HG03457 (cell line): ENCODE measurements around the gene CD44.

ENCODE experiments used
- ATAC-seq: cut with Tn5 transposase; IDR thresholded peaks from one replicate; pipeline ENCODE4 v1.9.1; 2021; ENCODE audit warnings: moderate number of reproducible peaks; ENCODE audit not compliant: unreplicated experiment

CD44 gene

DNA sequence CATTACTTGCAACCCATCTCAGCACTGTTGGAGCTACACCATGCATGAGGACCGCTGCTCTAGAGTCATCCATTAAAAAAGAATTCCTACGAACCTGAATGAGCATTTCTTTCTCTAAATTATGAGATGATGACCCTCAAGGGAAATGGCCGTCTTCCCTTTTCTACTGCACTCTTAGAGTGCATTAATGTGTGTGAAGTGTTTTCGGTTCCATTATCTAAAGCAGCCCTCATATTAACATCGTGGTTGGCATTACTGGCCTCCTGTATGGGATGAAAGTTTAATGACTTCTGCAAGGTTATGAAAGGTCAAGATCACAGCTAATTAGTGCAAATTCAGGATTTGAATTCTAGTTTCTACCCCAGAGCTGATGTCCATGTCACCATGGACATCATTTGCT lies 16.7 kb downstream of the CD44 start:
- ATAC-seq: no peak

DNA sequence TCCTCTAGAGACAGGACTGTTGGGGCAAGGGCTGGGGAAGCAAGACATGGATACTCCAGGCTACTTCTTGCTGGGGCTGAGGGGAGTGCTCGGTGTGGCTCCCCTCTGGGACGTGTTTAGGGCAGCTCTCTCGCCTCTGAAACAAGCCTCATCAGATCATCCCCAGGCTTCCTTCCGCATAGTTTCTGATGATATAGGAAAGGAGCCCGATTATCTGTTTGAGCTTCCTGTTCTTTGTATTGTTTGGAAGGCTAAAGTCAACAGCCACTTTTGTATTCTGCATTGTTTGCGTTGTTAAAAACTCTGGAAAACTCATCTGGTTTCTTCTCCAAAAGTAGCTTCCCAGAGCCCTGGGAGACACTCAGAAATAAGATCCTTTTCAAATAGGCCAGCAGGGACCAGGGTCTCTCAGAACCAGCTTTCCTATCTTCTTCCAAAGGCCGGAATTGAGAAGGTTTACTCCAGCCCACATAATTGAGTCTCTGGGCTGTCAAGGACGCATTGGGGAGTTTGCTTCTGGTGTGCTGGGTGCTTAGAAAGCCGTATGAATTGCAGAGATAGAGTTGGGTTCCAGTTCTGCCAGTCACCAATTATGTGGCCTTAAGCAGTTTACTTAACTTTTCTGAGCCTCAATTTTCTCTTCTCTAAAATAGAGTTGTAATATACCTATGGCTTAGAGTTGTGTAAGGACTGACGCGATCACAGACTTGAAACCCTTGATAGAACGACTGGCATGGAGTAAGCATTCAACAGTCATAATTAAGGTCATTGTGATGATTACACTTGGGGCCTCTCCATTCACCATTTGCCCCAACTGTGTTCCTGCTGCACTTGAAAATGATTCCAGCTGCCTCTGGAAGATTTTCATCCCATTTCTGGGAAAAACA lies 19.1 kb downstream of the CD44 start:
- no peak for ATAC-seq

DNA sequence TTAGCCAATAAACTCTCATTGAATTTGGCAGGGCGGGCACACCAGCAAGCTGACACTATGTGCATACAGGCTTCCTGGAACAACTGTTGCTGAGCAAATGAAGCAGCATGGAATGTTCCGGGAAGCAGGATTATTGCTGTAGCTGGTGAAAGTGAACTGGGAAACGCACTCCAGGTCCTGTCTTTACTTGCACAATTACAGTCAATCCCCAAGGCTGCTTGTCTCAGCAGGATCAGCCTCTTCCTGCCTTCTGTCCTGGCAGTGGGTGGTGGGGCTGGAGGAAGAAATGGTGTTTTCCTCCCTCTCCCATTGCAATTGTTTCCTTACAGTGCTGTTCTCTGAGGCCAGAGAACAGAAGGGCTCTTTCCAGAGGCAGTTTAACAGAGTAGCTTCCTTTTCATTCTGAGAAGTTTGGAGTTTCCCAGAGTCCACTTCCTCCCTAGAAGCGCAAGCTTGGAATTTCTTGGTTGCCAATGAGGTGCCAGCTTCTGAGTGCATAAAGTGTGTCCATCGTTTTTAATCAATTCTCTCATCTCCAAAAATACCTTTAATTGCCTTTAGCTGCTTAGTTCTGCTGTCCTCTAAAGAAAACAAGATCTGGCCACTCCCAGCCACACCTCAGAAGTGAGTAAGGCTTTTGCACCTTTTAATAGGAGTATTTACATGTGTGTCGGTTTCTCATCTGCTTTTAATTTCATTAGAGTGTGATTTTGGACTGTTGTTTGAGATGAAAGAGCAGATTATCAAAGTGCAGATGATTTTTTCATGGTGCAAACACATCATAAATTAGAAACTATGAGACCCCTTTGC lies 19.9 kb downstream of the CD44 start:
- ATAC-seq: no peak

DNA sequence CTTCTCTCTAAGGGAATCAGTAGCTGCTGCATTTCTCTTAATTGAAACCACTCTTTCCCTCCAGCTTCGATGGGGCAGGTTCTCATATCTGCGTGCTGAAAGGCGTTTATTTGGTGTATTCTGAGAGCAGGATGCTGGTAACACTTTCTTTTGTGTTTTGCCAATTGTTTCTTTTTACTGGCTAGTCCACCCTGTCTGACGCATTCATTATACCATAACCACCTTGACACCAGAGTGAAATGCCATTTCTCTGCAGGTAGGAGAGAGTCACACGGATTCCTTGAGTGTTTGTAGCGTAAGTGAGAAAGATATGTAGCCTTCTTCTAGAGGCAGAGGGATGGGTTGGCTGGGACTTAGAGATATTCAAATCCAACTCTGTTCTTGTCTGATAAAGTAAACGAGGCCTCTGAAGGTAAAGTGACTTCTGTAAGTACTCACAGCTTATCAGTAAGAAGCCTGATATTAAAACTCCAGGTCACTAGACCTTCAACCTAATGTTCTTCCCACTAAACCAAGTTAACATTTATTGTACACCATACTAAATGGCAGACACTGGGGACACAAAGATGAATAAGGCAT lies 21.4 kb downstream of the CD44 start:
- ATAC-seq: no peak

DNA sequence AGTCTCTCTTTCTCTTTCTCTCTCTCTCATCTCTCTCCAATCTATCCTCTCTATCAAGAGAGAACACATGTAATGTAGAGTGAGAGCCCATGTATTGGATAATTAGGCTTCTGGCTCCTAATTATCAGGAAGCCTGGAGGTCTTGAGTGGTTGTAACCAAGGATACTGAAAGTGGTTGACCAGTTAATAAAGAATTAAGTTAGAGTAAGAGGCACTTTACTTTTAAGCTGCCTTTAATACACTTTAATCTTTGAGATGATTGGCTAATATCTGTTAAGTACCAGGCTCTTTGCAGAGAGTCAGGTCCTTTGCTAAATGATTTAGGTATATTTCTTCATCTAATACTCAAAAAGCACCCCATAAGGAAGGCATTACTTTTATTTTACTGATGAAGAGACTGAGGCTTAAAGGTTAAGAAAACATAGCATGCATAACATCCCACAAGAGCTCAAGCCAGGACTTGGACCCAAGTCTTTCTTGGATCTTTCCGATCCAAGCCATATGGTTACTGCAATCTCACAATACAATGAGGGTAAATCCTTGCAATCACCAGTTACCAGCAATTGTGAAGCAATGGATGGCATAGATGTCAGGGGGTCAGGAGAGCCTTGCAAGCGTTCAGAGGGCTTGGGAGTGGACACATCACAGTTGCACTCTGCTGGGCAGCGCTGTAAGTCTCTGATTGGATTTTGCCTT lies 22.1 kb downstream of the CD44 start:
- no peak for ATAC-seq

DNA sequence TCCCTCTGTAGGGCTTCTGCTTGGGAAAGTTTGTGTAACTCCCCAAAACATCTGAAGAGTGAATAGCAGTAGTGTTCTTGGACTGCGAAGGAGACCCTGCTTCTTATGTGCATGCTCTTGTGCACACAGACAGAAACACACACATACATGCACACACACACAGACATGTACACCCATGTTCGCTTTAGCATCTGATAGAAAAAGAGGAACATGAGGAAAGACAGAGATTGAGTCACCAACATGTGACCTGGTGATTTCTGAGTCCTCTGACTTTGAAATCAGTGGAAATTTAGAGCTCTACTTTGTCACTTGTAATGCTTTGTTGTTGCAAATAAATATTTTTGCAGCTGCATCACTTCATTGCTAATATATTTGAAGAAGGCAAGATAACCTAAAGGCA lies 23.8 kb downstream of the CD44 start:
- ATAC-seq: no peak

DNA sequence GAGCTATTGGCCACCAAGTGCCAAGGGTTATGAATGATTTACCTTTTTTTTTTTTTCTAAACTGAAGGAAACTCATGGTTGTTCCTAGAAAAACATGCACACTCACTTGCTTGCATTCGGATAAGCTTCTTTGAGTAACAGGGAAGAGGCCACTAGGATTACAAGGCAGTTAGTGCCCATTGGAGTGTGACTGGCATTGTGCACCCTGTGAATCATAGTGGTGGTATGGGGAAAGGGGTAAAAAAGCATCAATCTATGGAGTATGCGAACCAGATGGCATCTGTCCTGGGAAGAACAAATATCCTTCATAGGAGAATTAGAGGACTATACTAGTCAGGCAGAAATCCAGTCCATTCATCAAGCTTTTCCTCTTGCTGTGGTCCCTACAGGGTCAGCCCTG lies 24.2 kb downstream of the CD44 start:
- ATAC-seq: no peak

DNA sequence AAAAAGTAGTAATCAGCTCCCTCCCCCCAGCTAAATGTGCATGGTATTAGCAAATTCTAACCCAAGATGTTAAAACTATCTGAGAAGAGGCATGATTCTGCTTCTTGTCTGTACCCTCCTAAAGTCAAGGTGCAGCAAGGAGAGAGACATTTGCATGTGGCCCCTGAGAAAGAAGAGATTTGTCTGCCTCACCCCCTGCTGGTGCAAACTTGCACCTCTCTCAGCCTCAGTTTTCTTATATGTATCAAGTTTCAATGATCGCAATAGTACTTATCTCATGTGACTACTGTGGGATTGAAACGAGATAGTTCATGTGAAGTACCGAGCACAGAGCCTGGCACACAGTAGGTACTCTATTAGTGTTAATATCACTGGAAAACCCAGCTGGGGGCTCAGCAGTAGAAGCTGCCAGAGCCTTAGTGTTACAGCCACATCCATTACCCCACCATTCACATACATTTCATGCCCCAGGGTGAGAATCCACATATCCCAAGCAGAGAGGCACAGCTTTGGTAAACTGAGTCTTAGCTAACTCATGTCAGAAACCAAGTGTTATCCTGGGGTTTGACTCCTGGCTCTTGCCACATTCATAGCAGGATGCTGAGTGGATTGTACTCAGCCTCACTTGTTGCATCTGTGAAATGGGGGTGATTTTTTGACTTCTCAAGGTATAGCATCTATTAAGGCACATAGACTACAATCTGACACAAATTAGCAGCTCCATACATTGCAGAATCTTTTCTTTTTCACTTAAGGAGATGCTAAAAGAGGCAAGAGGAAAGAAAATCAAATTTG lies 24.9 kb downstream of the CD44 start:
- ATAC-seq: no peak

DNA sequence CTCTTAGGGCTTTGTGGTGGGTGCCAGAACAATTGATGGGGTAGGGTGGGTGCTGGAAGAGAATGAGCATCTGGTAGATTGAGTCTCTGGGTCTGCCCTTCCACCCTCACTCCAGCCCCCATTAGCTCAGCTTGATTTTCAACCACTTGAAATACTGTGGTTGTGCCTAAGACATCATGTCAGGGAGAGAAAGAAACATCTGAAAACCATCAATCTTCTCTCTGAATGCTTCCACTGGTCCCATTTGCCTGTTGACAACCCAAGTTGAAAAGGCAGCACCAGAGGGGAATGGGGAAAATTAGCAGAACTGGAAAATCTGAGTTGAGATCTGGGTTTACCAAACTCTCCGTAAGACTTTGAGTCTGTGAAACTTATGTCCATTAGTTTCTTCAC lies 26.1 kb downstream of the CD44 start:
- no peak for ATAC-seq

DNA sequence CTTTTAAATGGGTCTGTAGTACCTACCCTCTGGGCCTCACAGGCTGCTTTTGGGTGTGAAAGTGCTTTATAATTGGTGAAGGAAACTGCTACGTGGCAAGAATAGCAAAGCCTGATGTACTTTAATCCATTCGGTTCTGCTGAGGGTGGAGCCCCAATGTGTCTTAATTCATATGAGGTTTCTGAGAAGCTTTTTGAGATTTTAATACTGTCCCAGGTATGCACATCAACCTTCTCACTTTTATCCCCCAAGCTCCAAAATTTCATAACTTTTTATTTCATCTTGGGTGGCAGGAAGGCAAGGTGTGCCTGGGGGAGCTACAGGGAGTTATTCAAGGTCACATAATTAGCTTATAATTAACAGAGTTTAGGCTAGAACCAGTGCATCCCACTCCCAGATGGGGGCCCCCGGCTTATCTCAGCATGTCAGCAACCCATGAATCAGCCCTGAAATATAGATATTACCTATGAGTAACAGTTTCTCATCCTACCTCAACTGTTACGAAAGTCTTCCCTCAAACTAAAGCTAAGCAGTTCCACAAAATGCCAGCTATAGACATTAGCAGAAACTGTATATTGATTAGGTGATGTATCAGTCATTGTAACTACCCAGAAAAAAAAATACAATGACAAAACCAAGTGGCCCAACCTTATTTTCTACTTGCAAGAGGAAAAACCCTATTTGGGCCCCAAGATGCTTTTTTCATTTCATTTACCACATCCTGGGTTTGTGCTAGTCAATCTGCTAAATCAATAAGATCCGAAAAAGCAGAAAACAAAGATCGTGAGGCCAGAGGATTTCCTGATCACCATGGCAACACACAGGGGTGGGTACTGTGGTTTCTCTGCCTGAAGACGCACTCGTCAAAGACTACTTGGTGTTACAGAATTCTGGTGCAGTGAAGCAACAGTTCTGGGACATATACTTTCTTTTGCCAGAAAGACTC lies 26.7 kb downstream of the CD44 start:
- peak; percentile 66 for ATAC-seq

DNA sequence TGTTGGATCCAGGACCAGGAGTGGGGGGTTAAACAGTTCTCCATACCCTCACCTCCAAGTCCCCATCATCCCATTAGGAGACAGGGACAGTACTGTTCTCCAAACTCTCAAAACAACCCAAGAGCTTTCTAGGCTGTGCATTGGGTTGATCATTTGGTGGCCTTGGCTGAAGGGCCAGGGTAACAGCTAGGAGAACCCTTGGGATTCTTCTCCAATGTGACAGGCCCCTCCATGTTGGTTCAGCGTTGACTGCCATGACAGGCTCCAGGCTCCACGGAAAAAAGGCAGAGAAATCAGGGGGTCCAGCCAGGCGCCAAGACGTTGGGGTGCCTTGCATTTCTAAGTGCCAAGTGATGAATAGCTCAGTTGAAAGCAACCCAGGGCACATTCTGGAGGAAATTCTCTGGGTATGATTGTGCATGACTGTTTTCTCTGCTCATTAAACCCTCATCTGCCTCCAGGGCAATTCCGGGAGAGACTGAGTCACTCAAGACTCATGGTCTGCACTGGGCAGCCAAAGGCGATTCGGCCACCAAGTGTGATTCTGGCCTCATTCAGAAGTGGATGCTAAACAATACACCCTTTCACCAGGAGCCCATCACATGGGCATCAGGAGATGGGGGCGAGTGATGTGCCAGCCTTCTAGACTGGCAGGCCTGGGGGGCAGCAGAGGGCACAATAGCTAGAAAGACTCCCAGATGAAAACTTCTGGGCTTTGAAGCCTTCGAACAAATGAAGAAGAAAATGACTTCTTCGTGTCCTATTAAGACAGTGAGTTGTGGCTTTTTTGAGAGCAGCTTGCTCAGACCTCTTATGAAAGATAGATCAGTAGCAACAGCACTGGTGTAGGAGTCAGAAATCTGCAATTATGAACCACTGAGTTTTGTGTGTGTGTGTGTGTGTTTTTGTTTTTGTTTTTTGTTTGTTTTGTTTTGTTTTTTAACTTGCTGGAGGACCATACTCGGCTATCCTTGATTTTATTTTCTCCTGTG lies 27.7 kb downstream of the CD44 start:
- peak; percentile 1 for ATAC-seq

DNA sequence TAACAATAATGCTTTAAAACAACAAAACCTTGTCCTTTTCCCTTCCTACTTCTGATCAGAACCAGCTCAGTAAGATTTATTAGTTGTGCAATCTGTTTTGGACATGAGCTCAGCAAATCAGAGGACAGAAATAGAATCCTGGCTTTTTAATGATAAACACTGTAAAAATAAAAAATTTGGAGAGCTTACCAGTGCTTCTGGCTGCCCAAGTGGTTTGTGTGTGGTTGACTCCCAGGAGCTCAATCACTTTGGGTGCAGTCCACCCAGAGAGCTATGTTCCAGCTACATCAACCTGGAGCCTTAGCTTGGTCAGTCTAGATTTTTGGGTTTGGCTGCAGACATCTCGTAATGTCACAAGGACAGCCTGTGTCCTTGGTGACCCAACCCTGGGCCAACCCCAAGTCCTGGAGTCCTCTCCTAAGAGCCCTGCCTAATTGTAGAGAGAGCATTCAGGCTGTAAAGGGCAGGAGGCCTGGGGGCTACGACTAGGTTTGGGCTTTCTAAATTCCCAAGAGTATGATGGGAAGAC lies 28.5 kb downstream of the CD44 start:
- no peak for ATAC-seq

DNA sequence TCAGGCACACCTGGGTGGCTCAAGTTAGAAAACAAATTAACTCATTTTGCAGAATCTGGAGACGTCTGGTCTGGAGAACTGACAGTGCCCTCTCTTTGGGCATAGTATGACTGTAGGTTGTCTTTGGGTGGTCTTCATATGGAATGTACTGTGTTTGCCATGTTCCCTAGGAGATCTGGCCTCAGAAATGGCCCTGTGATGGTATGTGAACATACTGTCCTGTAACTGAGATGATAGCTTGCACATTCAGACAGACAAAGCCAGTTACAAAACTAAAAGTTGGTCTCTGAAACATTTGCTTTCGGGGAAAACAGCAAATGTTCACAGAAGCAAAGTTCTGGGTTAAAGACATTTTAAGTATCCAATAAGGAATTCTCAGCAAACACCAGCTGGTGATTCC lies 29.7 kb downstream of the CD44 start:
- ATAC-seq: no peak

DNA sequence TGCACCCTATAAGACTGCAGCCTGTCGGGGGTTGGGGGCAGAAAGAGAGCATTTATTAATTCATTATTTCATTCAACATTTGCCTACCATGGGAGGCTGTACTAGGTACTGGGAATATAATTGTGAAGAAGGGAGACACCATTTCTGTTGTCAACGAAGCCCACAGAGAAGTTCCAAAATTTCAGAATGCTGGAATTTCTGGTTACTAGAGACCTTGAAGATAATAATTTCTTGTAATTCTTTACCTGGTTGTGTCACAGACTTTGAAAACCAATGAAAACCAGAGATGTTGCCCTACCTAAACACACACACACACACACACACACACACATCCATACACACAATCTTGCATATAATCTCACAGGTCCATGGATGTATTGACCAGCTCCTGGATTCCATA lies 30.1 kb downstream of the CD44 start:
- ATAC-seq: no peak

DNA sequence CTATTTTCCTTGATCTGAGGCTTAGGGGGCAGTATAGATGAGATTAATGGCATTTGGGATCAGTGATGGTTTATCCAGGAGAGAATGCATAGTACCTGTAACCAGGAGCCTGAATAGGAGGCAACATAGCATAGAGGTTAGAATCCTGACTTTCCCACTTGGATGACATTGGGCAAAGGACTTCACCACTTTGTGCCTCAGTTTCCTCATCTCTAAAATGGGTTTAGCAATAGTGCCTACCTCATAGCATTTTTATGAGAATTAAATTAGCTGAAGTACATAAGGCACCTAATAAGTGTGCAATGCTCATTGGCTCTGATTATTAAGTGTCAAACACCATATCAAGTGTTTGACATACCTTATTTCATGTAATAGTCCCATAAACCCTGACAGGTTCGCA lies 30.8 kb downstream of the CD44 start:
- ATAC-seq: no peak

DNA sequence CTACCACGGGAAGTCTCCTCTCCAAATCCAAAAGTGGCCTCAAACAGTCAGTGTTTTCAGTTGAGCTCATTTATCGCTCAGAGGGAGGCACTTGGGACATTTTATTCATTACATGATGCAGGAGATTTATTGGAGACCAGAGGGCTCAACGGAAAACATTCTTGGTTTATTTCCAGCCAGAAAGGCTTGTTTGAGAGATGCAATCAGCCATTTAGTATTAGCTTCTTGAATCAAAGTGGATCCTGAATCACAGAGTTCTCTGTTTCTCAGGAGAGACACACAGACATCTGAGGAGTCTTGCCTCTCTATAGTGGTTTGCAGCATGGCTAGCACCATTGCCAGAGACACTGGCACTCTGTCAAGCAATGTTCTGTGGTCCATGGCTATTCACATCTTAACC lies 31.5 kb downstream of the CD44 start:
- no peak for ATAC-seq

DNA sequence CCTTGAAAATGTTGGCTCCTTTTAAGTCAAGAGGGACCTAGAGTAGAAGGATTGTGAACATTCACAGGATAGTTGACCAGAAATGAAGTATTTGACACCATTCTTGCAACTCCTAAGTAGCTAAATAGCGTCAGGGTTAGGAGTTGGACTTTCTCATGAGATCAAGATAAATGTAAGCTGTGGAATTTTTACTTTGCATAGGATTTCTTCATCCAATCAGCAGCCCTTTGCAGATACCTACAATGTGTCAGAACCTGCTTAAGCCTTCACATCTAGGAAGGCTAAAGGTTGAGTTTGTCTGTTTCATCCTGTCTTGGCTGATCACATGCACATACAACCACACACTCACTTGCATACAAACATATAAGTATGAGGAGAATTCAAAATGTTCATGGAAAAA lies 32.3 kb downstream of the CD44 start:
- ATAC-seq: no peak

DNA sequence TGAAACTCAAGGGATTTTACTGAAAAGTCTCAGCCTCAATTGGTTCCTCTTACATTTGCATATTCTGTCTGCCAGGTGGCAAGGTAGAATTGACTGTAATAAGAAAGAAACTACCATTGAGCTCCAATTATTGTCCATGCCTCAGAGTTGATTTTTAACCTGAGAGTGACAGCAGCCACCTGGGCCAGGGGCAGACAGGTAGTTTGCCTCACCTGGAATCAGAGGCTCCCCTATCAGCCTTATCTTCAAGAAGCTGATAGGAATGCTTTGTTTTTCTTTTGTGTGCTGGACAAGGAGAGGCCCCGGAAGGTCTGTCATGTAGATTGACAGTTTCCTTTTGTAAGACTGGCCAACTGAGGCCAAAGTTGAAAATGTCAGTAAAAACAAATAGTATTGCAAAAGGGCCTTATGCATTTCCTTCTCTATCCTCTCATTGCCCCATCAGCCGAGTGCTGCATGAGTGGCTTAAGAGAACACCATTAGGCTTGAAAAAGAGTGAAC lies 34.1 kb downstream of the CD44 start:
- ATAC-seq: no peak
